Fibroblast of skin of left biceps (primary cell): ENCODE data around the gene SP5.
"Not testable (repeated sequence)": the region's sequence is repeated elsewhere in the genome, so short reads cannot be mapped to it uniquely, and the experiment has no call there.

Experiments
- DNase-seq, 2 experiments: peaks; one replicate each; pipeline ENCODE4 v3.0.0-alpha.2; 2013; ENCODE audit warnings: low read depth in 2 of 2

The SP5 gene

DNA sequence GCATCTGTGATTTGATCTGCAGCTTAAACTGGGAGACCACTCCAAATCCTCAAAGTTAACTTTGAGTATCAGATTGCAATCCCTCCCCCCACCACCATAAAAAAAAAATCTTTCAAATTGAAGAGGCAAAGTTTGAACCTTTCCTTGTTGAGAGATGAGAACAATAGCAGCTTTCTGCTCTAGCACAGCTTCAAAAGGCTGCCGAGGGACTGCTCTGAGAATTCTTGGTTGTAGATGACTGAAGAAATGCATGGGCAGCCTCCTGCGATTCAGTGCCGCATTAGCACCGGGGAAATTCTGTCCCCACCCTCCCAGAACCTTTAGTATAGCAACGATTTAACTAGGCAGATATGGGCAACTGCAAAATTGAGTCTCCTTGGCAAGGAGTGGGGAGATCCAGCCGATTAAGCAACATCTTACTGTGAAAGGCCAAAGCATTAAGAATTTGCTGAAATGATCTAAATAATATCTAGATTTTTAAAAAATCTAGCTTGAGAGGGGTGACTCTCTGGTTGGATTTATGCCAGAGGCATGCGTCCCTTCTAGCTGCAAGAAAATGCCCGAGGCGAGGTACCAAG lies 3.9 kb upstream of the SP5 start:
- DNase-seq: no peak

DNA sequence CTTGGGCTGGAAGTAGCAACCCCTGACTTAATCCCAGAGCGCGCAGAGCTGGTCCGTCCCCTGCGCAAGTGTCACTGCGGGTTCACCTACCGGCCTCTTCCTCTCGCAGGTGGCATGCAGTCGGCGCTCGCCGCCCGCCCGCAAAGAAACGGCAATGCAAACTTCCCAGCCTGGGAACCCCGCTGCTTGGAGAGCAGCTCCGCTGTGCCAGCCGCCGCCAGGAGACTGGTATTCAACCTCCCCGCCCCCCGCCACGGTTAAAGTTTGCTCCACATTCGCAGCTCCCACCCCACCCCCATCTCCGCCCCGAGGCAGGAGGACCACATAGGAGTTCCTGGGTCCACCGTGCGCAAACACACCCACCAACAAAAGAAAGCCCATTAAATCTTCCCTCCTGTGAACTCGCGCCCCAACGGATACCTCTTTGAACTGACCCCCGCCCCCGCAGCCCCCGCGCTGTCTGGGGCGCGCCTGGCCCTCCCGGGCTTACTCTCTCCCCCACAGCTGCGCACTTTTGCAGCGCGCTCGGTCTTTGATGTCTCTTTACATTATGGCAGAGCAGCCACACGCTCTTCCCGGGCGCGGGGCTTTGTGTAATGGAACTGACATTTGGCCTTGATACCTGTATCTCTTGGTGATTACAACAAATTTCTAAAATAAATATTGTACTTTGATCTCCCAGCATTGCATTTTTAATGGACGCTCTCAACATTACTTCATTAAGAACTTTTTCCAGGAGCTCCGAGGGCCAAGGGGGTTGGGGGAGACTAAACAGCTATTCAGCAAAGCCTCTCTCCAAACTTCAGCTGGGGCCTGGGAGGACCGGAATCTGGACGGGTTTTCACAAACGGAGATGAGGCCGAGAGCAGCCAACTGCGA lies 3.1 kb upstream of the SP5 start:
- DNase-seq: no peak

DNA sequence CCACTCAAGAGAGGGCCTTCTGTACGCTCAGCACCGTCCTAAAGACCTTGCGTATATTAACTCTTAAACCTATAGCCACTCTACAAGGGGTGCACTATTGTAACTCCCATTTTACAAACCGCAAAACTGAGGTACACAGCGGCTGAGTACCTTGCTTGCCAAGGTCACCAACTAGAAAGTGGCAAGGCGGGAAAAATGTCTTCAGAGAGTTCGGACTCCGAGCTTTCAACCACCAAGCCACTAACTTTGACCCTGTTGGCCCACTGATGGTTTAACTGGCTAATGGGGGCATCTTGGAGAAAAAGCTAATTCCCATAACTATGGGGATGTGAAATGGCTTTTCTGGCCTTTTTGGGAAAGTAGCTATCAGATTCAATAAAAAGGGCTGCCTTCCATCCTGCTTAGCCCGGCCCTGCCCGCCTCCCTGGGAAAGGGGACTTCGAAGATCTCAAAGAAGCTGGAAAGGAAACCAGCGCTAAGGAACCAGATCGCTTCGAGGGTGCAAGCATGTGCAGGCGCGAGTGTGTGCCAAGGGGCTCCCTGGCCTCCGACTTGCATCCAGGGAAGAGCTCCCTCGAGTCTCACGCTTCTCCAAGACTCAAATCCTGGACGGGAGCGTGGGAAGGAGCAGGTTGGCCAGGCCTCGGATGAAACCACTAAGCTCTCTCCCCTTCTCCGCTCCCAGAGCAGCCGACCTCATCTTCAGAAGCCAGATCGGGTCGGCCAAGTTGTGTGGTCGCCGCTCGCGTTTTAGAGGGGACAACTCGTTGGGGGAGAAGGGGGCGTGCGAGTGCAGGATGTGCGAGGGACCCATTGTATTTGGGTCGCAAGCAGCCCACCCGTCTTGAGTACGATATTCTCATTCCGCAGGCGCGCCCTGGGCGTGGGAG lies 2.2 kb upstream of the SP5 start:
- DNase-seq: no peak

DNA sequence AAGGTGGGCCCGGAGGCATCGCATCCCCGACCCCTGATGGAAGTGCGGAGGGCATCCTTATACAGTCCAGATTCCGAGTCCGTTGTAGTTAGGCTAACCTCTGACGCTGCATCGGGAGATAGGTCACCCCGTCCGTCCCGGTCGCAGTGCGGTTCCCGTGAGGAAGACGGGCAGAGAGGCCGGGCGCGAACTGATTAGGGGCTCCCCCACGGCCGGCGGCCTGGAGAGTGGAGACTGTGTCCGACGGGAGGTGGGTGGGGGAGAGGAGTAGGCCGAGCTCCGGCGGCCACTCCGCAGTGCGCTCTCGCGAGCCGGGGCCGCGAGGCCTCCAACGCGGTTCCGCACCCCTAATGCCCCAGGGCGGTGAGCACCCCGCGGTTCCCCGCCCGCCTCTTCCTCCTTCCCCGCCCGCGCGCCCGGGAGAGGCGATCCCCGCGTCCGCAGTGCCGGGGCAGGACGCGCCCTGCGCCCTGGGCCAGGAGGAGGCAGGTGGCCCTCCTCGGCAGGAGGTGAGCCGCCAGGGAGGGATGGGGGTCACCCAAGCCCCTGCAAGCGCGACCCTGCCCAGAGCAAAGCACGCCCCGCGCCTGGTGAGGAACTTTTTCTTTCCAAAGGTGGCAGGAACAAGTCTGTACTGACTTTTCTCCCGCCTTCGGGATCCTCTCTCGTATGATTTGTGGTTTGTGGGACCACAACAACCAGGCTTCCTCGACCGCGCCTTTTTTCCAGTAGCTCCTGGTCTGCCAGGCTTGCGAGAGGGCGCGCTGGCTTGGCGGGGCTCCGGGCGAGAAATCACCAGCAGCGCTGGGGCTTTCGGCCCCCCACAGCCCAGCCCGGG lies 1.4 kb upstream of the SP5 start:
- no peak for DNase-seq

DNA sequence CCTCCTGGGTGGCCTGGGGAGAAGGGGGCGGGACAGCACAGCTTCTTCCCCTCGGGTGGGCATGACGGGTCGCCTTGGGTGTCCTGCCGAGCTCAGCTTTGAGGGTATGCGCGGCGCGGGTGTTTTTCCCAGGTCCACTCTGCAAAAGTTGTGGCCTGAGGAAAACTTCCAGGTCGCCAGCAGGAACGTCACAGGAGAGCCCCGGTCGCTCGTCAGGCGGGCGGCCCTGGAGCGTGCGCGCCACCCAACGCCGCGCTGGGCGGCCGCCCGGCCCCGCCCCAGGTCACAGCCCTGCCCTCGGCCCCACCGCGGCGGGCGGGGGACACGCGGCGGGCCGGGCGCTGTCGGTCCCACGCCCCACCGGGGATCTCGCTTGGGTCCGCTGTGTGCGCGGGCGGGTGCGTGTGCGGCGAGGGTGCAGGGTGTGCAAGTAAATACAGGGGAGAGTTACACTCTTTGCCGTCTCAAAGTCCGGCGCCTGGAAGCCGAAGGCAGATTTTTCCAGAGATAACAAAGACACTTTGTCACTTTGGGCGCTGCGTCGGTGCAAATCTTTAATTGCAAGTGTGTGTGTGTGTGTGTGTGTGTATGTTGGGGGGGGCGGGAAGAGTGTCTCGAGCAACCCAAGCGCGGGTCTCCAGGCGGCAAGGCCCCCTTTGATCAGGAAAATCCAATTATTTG lies 616 bp upstream of the SP5 start:
- DNase-seq: no peak

DNA sequence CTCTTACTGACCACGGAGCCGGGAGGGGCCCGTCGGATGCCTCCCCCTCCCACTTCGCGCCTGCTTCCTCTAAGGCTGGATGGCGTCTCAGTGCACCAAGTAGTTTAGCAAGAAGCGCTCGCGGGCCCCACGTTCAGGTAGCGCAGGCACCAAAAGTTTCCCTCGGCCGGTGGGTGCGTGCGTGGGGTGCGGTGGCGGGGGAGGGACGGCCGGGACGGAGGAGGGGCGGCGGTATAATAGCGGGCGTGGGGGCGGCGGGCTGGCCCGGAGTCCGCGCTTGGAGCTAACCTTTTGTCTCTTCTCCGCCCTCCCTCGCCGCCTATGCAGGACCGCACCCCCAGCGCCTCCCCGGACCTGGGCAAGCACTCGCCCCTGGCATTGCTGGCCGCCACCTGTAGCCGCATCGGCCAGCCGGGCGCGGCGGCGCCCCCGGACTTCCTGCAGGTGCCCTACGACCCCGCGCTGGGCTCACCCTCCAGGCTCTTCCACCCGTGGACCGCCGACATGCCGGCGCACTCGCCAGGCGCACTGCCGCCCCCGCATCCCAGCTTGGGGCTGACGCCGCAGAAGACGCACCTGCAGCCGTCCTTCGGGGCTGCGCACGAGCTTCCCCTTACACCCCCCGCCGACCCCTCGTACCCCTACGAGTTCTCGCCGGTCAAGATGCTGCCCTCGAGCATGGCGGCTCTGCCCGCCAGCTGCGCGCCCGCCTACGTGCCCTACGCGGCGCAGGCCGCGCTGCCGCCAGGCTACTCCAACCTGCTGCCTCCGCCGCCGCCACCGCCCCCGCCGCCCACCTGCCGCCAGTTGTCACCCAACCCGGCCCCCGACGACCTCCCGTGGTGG lies 1.0 kb downstream of the SP5 start:
- DNase-seq: no peak

DNA sequence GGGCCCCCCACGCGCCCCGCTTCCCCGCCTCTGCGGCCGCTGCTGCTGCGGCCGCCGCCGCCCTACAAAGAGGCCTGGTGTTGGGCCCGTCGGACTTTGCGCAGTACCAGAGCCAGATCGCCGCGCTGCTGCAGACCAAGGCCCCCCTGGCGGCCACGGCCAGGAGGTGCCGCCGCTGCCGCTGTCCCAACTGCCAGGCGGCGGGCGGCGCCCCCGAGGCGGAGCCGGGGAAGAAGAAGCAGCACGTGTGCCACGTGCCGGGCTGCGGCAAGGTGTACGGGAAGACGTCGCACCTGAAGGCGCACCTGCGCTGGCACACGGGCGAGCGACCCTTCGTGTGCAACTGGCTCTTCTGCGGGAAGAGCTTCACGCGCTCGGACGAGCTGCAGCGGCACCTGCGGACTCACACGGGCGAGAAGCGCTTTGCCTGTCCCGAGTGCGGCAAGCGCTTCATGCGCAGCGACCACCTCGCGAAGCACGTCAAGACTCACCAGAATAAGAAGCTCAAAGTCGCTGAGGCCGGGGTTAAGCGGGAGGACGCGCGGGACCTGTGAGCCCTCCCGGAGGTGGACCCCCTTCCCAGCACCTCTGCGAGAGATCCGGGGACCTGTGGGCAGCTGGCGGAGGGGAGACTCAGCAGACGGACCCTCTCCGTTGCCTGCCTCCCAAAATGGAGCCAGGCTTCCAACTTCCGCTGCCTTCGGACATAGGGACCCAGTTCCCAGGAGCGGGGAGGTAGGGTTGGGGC lies 1.9 kb downstream of the SP5 start:
- DNase-seq: no peak

DNA sequence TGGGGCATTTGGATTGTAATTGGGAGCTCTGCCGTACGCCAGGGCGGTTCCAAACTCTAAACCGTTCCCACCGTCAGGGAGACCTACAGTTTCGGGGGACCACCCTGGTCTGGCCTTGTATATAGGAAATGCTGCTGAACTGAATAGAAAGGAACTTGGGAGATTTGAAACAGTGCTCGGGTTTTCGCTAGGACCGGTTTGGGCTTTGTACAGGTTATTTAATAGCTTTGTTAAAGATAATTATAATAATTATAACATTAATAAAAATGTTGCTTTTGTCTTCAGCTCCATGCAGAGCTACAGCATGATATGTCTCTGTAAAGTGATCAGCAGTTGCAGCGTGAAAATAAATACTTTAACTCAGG lies 2.4 kb downstream of the SP5 start:
- DNase-seq: no peak

DNA sequence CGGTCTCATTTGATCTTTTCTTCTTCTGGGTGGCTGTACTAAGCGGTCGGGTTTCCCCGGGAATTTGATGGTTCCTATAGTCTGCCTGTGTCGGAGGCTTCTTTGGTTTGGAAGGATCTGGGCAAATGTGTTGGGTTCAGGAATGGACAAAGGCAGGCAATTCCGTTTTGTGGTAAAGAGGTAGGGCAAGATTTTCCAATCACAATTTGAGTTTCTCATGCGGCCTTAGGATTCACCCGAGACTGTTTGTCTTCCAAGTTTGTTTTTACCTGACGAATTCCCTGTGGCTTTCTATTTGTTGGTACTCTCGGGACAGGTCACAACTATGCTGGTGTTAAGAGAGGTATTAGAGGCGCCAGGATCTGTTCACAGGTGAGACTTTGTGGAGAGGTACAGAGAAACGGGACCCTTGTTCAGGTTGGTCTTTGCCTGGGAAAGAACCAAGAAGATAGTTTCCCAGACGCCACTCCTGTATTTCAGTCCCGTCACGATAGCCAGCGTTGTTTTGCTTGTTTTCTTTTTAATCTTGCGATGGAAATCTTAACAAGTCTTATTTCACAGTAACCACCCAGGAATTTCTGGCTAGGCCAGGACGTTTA lies 3.0 kb downstream of the SP5 start:
- DNase-seq: no peak

DNA sequence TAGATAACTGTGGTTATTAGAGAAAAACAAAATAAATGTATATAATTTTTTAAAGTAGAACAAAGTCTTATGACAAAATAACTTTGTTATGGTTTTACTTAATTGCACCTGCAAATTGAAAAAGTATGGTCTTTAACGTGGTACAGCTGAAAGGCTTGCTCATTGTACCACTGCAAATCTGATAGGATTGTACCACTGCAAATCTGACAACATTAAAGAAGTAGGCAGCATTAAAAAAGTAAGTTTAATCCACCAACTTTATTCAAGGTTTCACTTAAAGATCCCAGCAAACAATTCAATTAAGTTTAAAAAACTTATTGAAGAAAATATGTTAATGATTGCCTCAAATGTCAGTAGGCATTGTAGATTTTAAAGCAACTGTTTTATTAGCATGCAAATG lies 4.7 kb downstream of the SP5 start:
- no peak for DNase-seq

DNA sequence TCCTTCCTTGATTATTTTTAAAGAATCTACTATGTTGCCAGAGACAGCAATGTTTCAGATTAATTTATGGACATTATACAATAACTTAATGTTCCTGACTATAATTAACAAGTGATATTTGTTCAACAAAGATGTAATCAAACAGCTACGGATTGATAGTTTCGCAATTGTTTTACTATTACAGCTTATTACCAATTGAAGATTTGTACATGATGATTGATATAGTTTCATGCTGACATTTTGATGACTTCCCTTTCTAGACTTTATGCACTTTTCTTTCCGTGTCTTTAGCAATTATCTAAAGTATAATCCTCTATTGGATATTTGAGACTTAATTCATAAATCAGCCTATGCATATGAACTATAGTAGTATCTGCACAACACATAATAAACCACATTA lies 6.5 kb downstream of the SP5 start:
- DNase-seq: no peak

DNA sequence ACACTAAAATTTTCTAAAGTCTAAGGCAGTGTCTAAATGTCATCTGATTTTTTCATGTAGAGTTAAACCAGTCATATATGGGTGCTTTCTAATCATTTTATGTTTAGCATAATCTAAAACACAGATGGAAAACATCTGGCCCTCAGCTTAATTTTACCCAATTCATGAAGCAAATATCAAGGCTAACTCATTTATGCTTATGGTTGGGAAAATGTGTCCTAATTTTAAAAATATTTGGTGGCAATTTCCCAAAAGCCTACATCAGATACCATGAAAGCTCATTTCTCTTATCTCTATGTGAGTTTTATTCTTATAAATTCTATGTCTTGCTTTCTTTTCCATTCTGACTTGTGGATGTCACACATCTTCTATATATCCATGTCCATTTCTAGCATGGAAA lies 7.2 kb downstream of the SP5 start:
- DNase-seq: no peak

DNA sequence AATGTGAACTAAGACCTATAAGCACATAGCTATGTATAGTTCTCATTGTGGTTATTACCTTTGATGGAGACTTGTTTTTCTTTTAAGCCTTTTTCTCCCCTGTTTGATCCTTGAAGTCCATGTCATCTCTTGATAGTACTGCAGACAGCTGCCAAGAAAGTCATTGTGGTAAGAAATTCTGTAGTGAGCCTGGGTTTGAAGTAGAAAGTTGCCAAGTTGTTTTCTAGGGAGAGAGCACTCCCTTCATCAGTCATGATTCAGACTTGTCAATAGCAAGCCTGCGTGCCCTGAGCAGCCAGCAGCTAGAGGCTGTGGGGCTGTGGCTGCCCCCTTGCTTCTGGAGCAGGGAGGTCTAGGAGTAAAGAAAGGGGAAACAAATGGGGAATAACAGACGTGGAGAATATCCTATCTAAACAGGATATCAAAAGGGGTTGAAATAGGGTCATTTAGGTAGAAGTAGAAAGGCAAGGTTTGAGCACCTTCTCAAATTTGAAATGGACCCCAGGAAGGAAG lies 8.4 kb downstream of the SP5 start:
- no peak for DNase-seq

DNA sequence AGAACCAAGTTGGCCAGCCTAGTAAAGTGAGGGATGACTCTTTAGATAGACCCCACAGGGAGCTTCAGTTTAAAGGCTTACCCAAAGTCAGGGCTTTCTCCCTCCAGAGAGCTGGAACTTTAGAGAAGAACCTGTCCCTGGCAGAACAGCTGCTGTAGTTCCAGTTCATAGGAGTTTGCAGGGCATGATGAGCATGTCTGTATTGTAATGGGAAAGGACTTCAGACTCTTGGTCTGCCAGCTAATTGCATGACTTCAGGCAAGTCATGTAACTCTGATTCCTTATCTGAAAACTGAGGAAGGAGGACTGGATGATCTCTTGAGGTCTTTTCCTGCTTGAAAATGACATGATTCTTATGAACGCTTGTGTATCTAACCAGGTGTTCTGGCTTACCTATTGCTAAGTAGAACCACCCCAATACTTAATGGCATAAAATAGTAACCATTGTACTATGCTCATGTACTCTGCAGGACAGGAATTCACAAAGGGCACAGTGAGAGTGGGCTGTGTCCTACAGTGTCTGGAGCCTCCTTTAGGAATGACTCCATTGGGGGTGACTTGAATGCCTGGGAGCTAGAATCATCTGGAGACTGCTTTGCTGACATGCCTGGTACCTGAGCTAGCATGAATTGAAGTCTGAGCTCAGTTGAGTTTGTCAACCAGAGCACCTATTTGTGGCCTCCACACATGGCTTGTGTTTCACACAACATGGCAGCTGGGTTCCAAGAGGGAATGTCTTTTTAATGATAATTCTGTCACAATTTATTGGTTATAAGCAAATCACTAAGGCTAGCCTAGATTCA lies 18.9 kb downstream of the SP5 start:
- no peak for DNase-seq

DNA sequence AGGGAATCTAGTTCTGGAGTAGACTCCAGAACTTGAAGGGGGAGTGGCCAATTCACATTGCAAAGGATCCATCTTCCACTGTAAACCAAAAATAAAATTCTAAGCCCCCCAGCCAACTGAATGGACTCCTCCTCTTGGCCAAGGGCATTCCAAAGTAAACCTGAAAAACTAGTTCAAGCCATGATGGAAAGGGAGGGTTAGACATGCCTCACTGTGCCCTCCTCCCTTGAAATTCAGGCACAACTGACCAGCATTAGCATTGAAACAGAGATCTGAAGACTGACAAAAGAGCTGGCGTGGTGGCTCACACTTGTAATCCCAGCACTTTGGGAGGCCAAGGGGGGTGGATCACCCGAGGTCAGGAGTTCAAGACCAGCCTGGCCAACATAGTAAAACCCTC lies 19.5 kb downstream of the SP5 start:
- DNase-seq: not testable (repeated sequence)

DNA sequence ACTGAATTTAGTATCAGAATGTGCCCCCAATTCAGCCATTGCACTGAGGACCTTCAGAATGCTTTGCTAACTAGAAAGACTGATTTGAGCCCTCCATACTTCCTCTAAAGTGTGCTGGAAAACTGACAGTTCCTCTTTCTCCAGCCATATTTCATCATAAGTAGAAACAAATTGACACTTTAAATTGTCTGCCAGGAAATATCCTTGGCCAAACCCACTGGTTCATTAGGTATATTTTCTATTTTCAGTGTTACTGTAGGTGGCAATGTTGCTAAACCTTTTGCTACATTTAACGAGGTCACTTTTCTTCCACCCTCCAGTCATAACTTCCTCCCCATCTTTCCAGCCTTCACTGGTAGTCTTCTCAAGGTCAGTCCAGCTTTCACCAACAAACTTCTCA lies 21.5 kb downstream of the SP5 start:
- DNase-seq: no peak

DNA sequence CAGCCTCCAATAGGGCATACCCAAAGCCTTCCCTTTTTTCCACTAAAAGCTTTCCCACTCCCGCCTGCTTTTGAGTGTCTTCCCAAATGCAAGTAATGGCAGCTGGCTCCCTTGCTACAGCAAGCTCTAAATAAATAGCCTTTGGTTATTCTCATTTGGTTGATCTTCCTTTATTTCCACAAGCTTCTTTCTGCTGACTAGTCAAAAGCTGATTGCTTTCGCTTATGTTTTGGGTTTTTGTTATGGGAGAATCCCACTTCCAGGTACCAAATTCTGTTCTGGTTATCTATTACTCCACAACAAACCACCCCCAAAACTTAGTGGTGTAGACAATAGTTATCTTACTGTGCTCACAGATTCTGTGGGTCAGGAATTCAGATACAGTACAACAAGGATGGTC lies 22.3 kb downstream of the SP5 start:
- DNase-seq: no peak

DNA sequence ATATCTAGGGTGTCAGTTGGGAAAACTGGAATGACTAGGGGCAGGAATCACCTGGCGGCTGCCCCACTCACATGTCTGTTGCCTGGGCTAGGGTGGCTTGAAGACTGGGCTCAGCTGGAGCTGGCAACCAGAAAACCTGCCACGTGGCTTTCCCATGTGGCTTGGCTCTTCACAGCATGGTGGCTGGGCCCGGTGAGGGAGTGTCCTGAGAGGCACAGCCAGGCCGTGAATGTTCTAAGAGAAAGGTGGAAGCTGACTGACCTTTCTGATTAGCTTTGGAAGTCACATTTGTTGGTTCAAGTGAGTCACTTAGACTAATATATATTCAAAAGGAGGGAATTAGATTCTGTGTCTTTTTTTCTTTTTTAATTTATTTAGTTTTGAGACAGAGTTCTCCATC lies 22.7 kb downstream of the SP5 start:
- no peak for DNase-seq
